HG02852 (cell line): Measurements from ENCODE around the gene SOS2.
A peak's percentile ranks its signal among the peaks of the same experiment; 100 is the strongest.

ENCODE experiments used
- ATAC-seq: cut with Tn5 transposase; IDR thresholded peaks from one replicate; pipeline ENCODE4 v1.9.1; 2021; ENCODE audit warnings: mild to moderate bottlenecking, moderate library complexity; ENCODE audit not compliant: unreplicated experiment

Gene SOS2

GRCh38 chr14:50116966-50117365, 114.4 kb downstream of the SOS2 start:
- no peak for ATAC-seq

- peak; percentile 96 for ATAC-seq
These were observed 115.0 kb downstream of the SOS2 start, which contains the start of gene VCPKMT for GRCh38 chr14:50116181-50116956. Gene VCPKMT, minus strand, starts transcription at chr14:50116572. Its CDS starts 20 bp downstream, at chr14:50116552.

- ATAC-seq = no peak
These were observed 117.9 kb downstream of the SOS2 start for GRCh38 chr14:50113381-50114035.

GRCh38 chr14:50110323-50111037, 120.9 kb downstream of the SOS2 start:
- no peak for ATAC-seq

- ATAC-seq = no peak
These were observed 122.0 kb downstream of the SOS2 start for GRCh38 chr14:50109342-50109741.

- no peak for ATAC-seq
These were observed 123.5 kb downstream of the SOS2 start for GRCh38 chr14:50107850-50108249.

GRCh38 chr14:50106178-50106577, 125.2 kb downstream of the SOS2 start:
- no peak for ATAC-seq

- no peak for ATAC-seq
These were observed 127.8 kb downstream of the SOS2 start for GRCh38 chr14:50103558-50103957.

- ATAC-seq = no peak
These were observed 130.0 kb downstream of the SOS2 start for GRCh38 chr14:50101417-50101816.

GRCh38 chr14:50100805-50101204, 130.6 kb downstream of the SOS2 start:
- no peak for ATAC-seq

- no peak for ATAC-seq
These were observed 132.0 kb downstream of the SOS2 start for GRCh38 chr14:50099335-50099734.

- no peak for ATAC-seq
These were observed 135.5 kb downstream of the SOS2 start for GRCh38 chr14:50095895-50096294.

GRCh38 chr14:50094056-50094755, 137.2 kb downstream of the SOS2 start:
- ATAC-seq = no peak

- no peak for ATAC-seq
These were observed 137.9 kb downstream of the SOS2 start for GRCh38 chr14:50093496-50093895.

GRCh38 chr14:50092006-50092555, 139.3 kb downstream of the SOS2 start:
- no peak for ATAC-seq

GRCh38 chr14:50091240-50091913, 140.0 kb downstream of the SOS2 start:
- no peak for ATAC-seq

GRCh38 chr14:50089208-50089607, 142.2 kb downstream of the SOS2 start:
- ATAC-seq = no peak

GRCh38 chr14:50088731-50089130, 142.6 kb downstream of the SOS2 start:
- ATAC-seq = no peak

GRCh38 chr14:50088117-50088515, 143.3 kb downstream of the SOS2 start:
- ATAC-seq = no peak
